Adrenal gland (tissue), 12 donors: ENCODE measurements around the gene DNAH9. TPM values are rescaled to one million over a fixed set of nuclear protein-coding genes. Genes with fewer than 3 reads are reported as not detected.

Experiments
- DNase-seq, 7 donors: peaks; one replicate each; pipeline ENCODE4 v3.0.0-alpha.2; 2019 to 2020
- H3K27ac ChIP-seq, 5 donors: fragments of 200-600 bp; sonication (generic) in 4 of 5; 1 replicate in 3 of 5; 2 replicates in 2 of 5; pipeline versions ENCODE4 v1.5.1 to v1.8.0; 2016 to 2020; ENCODE audit warnings: mild to moderate bottlenecking in 1 of 5
- H3K27me3 ChIP-seq: fragments of 200-600 bp; 2 replicates; pipeline ENCODE4 v1.8.0; 2021
- H3K36me3 ChIP-seq, 2 donors: fragments of 200-600 bp; replicated peaks in 1 of 2; 1 replicate in 1 of 2; 2 replicates in 1 of 2; pipeline versions ENCODE4 v1.5.1 to v1.8.0; 2018 to 2022
- H3K4me1 ChIP-seq, 2 donors: fragments of 200-600 bp; replicated peaks in 1 of 2; 1 replicate in 1 of 2; 2 replicates in 1 of 2; pipeline versions ENCODE4 v1.5.1 to v1.8.0; 2018 to 2021
- H3K4me3 ChIP-seq, 4 donors: fragments of 200-600 bp; sonication (generic) in 3 of 4; one replicate each; pipeline ENCODE4 v1.5.1; 2016 to 2018
- H3K9me3 ChIP-seq, 3 donors: fragments of 200-600 bp; sonication (generic) in 1 of 3; replicated peaks in 1 of 3; 1 replicate in 2 of 3; 2 replicates in 1 of 3; pipeline versions ENCODE4 v1.5.1 to v1.8.0; 2016 to 2021
- POLR2A ChIP-seq, 2 donors: fragments of 450-650 bp; IDR thresholded peaks; one replicate each; pipeline ENCODE4 v1.6.1; 2017; ENCODE audit warnings: antibody characterized with exemption in 2 of 2, mild to moderate bottlenecking in 2 of 2, moderate library complexity in 1 of 2
- WGBS, 4 donors: extraction: QIAGEN DNeasy Blood & Tissue Kit in 2 of 4; methylation state at CpG; one replicate each; pipeline versions ENCODE4 v1.1.5 to v1.1.7; 2013 to 2017; 5-methylcytosine and 5-hydroxymethylcytosine counted together
- intact Hi-C, 2 donors: fragments of 100-400 bp; cut with DNase I; formaldehyde crosslinking; loops; one replicate each; pipeline versions ENCODE4 v1.14.1 to v1.15.0; 2022 to 2023
- polyA plus RNA-seq, 3 donors: library from polyadenylated mRNA; stranded (reverse); fragments of 200-250 nt in 2 of 3; fragments of 350-450 nt in 1 of 3; fragmentation: Illumina TruSeq in 1 of 3; extraction: RNeasy Lipid Tissue Mini Kit (QIAGEN cat#74804) in 1 of 3; gene quantifications; one replicate each; pipeline ENCODE4 v1.2.3, GENCODE V29; 2013 to 2014
- total RNA-seq, 9 donors: library from RNA; depleted of rRNA in 4 of 9; stranded (reverse); fragments of >200 nt in 4 of 9; fragments of 120-200 nt in 1 of 9; fragmentation: NEBNext Ultra II Directional in 1 of 9; extraction: Animal tissue kit (Norgen Biotek cat#: 25700) in 1 of 9; gene quantifications; one replicate each; pipeline versions ENCODE4 v1.1.0 to v1.2.4, GENCODE V29; 2013 to 2023
- TF ChIP-seq, protein P1 (sequence below), 6 experiments: fragments of 450-650 bp in 4 of 6; fragments of 200-600 bp in 2 of 6; sonication (generic) in 1 of 6; IDR thresholded peaks; 1 replicate in 5 of 6; 2 replicates in 1 of 6; pipeline versions ENCODE4 v1.5.1 to v1.8.0; 2016 to 2021; ENCODE audit warnings: antibody characterized with exemption in 6 of 6, mild to moderate bottlenecking in 2 of 6, moderate library complexity in 1 of 6
- donor health status: healthy with polysubstance abuse.
- donor health status: Bipolar disorder and iron deficiency.
- donor health status: DM: yes; HTN: yes; CAD: no.
- donor health status: DM: no; HTN: no; CAD: no.
- donor health status: DM: no; HTN: no; CAD: no.
- donor health status: DM: yes; HTN: yes; CAD: no.

The DNAH9 gene
- total and polyA plus RNA-seq, 12 donors = 0.28 to 3.5 (median 1.2) TPM

DNA sequence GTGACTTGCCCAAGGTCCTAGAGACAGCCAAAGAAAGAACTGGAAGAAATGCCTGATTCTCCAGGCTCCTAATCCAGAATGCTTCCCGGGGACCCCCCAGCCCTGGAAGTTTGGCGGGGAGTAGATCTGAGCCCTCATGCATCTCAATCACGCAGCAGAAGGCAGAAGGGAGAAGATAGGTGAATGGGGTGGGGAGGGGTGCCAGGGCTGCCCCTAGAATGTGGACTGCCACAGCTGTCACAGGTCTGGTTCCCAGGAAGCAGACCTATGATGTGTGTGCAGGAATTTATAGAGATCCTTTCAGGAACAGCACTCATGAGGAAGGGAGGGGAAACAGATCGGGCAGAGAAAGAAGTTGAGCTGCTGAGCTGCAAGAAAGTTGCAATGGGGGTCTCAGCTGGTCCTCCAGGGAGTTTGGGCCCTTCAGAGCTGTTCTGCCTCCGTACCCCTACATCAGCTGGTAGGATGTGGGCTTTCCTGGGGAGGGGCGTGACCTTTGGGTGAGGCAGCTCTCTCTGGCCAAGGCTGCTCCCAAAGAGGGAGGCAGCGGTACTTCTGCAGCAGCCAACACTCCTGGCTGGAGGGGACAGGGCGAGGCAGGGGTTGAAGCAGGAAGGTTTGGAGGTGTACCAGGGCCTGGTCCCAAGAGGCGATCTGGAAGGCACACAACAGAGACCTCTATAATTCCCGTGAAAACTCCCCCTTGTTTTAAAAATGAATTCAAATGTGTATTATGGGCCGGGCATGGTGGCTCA lies 43.4 kb downstream of the DNAH9 start:
- TF ChIP-seq, protein P1, sequence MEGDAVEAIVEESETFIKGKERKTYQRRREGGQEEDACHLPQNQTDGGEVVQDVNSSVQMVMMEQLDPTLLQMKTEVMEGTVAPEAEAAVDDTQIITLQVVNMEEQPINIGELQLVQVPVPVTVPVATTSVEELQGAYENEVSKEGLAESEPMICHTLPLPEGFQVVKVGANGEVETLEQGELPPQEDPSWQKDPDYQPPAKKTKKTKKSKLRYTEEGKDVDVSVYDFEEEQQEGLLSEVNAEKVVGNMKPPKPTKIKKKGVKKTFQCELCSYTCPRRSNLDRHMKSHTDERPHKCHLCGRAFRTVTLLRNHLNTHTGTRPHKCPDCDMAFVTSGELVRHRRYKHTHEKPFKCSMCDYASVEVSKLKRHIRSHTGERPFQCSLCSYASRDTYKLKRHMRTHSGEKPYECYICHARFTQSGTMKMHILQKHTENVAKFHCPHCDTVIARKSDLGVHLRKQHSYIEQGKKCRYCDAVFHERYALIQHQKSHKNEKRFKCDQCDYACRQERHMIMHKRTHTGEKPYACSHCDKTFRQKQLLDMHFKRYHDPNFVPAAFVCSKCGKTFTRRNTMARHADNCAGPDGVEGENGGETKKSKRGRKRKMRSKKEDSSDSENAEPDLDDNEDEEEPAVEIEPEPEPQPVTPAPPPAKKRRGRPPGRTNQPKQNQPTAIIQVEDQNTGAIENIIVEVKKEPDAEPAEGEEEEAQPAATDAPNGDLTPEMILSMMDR (IDR thresholded peaks at IDR 0.05) = no peak
- TF ChIP-seq POLR2A (IDR thresholded peaks at IDR 0.05) = no peak
- intact Hi-C loops = loop anchor here in 1 of 2 donors (10.0 kb wide), 1 partner anchor 767 kb away; no protein-coding TSS in a partner anchor
- H3K36me3 ChIP-seq = no peaks in the 10 kb centered on the region
- WGBS, 4 donors = 75 to 82% (median 78%) methylated on average over 11 of the region's 11 CpGs
- no peaks in the 10 kb centered on the region for H3K4me1 ChIP-seq
- no peak overlapping the region for H3K27ac ChIP-seq
- no peak overlapping the region for H3K4me3 ChIP-seq
- no peaks in the 10 kb centered on the region for H3K9me3 ChIP-seq
- no peaks in the 10 kb centered on the region for H3K27me3 ChIP-seq
- no peak for DNase-seq

- DNase-seq = no peak
- no peaks in the 10 kb centered on the region for H3K9me3 ChIP-seq
- H3K27me3 ChIP-seq = no peaks in the 10 kb centered on the region
- no peaks in the 10 kb centered on the region for H3K36me3 ChIP-seq
- 62 to 67% (median 63%) methylated on average over 10 of the region's 10 CpGs for WGBS, 4 donors
- H3K4me1 ChIP-seq = no peaks in the 10 kb centered on the region
- no peak overlapping the region for H3K27ac ChIP-seq
- H3K4me3 ChIP-seq = no peak overlapping the region
- TF ChIP-seq POLR2A (IDR thresholded peaks at IDR 0.05) = no peak
- TF ChIP-seq, protein P1 (IDR thresholded peaks at IDR 0.05) = no peak
- intact Hi-C loops = loop anchor here in 1 of 2 donors (10.0 kb wide), 1 partner anchor 768 kb away; no protein-coding TSS in a partner anchor
These were observed 44.4 kb downstream of the DNAH9 start for GRCh38 chr17:11642655-11643054.

DNA sequence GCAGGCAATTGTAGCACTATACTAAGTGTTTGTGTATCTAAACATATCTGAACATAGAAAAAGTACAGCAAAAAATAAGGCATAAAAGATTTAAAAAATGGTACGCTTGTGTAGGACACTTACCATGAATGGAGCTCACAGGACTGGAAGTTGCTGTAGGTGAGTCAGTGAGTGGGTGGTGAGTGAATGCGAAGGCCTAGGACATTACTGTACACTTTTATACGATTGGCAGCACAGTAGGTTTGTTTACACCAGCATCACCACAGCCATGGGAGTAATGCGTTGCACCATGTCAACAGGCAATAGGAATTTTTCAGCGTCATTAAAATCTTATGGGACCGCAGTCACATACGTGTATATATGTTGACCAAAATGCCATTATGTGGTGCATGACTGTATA lies 45.6 kb downstream of the DNAH9 start:
- no peak for TF ChIP-seq POLR2A (IDR thresholded peaks at IDR 0.05)
- TF ChIP-seq, protein P1 (IDR thresholded peaks at IDR 0.05) = no peak
- WGBS, 4 donors = 75 to 79% (median 78%) methylated on average over 7 of the region's 7 CpGs
- no peaks in the 10 kb centered on the region for H3K27me3 ChIP-seq
- no peak overlapping the region for H3K27ac ChIP-seq
- DNase-seq = no peak
- H3K4me1 ChIP-seq = no peaks in the 10 kb centered on the region
- no peaks in the 10 kb centered on the region for H3K9me3 ChIP-seq
- no peaks in the 10 kb centered on the region for H3K36me3 ChIP-seq
- intact Hi-C loops = loop anchor here in 1 of 2 donors (10.0 kb wide), 1 partner anchor 769 kb away; no protein-coding TSS in a partner anchor
- H3K4me3 ChIP-seq = no peak overlapping the region

GRCh38 chr17:11644265-11645212 lies 46.3 kb downstream of the DNAH9 start:
- no peaks in the 10 kb centered on the region for H3K4me1 ChIP-seq
- no peak for TF ChIP-seq POLR2A (IDR thresholded peaks at IDR 0.05)
- TF ChIP-seq, protein P1 (IDR thresholded peaks at IDR 0.05) = peak; percentile 68 to 80 (median 73)
- WGBS, 4 donors = 27 to 30% (median 28%) methylated on average over 18 of the region's 18 CpGs
- no peaks in the 10 kb centered on the region for H3K36me3 ChIP-seq
- DNase-seq = peak; percentile 74 to 89 (median 78)
- no peak overlapping the region for H3K27ac ChIP-seq
- H3K4me3 ChIP-seq = no peak overlapping the region
- no peaks in the 10 kb centered on the region for H3K27me3 ChIP-seq
- intact Hi-C loops = loop anchor here in 1 of 2 donors (10.0 kb wide), 1 partner anchor 770 kb away; no protein-coding TSS in a partner anchor
- no peaks in the 10 kb centered on the region for H3K9me3 ChIP-seq
